GM03348 (cell line): Measurements from ENCODE around the gene ACACA.
"Not testable (repeated sequence)": the region's sequence is repeated elsewhere in the genome, so short reads cannot be mapped to it uniquely, and the experiment has no call there.

Experiments used
- DNase-seq: peaks from one replicate; pipeline ENCODE4 v3.0.0; 2012; ENCODE audit warnings: low spot score

ACACA gene

DNA sequence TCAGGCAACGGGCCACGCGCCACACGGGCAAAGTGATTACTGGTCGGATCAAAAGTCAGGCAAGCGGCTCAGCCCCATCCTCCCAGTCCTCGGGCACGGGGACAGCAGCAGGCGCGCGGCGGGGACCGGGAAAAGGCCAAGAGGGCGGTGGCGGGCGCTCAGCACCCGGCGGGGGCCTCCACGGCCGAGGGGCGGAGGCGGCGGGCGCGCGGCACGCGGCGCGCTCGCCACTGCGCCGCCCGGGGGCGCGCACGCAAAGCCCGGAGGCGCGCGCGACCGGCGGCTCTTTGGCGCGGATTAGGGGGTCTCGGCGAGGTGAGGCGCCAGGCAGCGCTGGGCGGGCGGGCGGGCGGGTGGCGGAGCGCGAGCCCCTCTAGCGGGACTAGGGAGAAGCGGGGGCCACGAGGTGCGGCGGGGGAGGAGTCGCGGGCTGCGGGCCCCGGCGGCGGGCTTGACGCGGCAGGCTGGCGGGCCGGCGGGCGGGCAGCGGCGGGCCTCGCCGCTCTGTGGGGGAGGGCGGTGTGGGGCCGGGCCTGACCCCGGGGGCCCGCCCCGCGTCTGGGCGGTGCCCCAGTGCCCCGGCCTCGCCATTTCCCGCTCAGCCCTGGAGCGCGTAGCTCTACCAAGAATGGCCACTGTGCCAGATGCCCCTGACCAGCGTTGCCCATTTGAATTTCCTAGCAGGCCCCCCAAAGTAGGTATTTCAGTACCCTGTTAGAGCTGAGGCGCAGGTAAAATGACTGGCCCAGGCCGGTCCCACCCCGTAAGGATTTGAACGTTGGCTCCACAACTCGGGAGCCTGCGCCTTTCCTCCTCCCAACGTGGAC lies at the start of gene ACACA, which contains the start of gene TADA2A:
TSS of gene ACACA (minus strand) at position 202 of the 827 bp plus-strand sequence. CDS start 537 bp downstream, outside the sequence.
TSS of gene TADA2A (plus strand) at position 252 of the 827 bp plus-strand sequence. CDS start 4,480 bp downstream, outside the sequence.
- DNase-seq: peak; percentile 98

DNA sequence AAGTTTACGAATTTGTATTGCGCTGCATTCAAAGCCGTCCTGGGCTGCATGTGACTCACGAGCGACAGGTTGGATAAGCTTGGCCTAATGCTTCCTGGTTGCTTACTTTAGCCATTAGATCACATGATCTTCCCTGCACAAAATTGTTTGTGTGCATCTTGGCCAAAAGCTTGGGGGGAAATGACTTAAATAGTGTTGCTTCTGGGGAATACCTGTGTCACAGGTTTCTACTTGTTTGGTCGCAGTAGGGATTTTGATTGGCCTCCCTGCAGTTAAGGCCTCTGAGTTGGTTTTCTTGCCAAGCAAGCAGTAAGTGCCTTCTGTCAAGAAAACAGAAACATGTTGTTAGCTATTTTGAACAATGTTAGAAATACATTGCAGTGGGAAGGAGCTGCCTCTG lies 43.5 kb upstream of the ACACA start:
- no peak for DNase-seq

DNA sequence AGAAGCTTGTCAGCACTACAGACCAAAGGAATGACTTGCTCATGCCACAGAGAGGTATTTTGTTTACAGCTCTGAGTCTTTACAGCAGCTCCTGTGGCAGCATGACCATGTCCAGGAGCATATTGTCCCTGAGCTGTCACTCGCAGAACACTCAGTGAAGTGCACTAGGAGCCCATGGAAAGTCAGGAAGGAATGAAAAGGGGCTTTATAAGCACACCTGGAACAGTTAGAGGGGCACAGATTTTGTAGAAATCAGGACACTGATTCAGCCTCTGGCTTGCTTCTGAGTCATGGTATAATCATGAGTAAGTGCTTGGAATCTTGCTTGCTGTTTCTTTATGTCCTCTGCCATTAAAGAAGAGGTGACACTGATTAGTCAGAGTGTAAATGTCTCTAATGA lies 41.0 kb upstream of the ACACA start:
- peak; percentile 47 for DNase-seq

DNA sequence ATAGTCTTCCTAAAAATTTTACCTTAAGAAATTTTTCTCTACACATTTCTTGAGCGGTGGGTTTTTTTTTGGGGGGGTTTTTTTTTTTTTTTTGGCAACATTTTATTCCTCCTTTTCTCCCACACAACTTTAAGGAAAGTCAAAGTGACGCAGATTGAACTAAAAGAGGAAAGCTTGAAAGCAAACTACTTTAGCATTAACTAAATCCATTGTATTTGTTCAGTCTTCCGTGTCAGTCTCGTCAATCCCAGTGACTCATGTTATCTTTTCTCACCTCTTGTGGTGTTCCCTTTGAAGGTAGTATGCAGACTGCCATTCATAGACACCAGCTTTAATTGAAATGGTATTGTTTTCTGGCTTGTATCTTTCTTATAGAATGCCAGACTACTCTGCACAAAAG lies 39.4 kb upstream of the ACACA start:
- DNase-seq: no peak

DNA sequence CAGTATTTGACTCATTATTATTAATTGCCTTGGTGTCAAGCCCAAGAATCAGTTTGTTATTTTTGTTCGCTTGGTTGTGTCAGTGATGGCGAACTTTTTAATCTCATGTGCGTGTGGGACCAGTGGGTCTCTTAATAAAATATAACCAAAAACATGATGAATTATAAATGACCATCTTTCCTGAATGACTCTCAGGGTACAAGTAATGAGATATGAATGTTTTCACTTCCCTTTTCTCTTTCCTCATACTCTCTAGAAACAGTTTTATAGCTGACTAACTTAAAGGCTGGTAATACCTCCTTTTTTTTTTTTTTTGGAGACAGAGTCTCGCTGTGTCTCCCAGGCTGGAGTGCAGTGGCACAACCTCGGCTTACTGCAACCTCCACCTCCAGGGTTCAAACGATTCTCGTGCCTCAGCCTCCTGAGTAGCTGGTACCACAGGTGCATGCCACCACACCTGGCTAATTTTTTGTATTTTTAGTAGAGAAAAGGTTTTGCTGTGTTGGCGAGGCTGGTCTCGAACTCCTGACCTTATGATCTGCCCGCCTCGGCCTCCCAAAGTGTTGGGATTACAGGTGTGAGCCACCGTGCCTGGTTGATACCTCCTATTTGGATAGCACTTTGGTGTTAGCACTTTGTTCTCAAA lies 34.9 kb upstream of the ACACA start:
- DNase-seq: not testable (repeated sequence)

DNA sequence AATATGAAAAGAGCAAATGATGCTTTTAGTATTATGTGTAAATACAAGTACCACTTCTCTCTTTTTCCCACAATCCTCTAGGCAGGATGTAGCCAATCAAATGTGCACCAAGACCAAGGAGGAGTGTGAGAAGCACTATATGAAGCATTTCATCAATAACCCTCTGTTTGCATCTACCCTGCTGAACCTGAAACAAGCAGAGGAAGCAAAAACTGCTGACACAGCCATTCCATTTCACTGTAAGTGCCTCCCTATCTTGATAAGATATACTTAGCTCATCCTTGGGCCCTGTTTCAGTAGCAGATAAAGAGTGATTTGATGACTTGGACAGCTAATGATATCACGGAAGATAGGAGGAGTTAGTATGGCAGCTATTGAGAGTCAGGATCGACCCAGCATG lies 33.8 kb upstream of the ACACA start:
- no peak for DNase-seq

DNA sequence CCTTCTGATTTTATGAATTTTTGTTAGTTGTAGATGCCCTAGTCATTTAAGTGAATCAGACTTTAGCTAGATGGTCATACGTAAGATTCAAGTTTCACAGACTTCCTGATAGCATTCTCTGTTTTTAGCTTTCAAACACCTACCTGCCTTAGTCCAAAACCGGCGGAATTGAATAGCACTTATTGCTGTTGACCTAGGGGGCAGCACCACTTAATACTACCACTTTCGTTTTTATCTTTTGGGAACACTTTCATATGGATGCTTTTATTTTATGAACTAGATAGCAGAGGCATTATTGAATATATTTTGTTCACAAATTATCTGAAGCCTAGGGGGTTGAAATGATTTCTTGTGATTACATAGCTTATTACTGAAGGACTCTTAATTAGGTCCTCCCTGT lies 31.5 kb upstream of the ACACA start:
- no peak for DNase-seq

DNA sequence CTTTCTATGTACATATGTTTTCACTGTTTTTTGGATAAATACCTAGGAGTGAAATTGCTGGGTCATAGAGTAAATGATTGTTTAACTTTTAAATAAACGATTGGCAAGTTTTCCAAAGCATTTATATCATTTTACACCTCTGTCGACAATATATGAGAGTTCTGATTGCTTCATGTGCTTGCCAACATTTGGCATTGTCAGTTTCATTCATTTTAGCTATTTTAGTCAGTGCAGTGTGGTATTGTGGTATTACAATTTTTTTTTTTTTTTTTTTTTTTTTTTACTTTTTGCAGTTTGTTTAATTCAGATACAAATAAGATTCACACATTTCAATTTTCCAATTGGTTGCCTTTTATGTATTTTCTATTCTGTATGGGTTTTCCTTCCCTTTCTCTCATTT lies 26.0 kb upstream of the ACACA start:
- DNase-seq: no peak

DNA sequence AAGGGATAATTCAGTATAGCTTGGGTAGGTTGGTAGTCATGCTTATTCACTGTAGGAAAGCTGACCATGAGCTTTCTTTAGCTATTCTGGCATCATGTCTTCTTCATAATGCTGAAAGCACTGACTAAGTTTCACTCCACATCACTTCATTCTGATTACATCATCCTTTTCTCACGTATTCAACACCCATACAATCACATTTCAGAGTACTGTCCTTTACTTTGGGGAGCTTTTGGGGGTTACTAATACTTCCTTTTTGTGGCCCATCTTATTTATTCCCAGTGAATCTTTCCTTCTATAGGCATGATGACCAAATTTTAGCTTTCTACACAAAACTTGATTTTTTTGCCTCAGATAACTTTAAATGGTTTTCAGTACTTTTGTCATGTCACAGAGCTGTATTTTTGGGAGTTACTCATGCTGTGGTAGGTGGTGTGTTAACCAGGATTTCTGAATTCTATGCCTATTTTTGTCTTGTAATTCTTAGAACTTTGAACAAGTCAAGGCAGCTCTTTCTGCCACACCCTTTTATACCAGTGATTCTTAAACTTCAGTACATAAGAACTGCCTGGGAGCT lies 23.5 kb upstream of the ACACA start:
- DNase-seq: peak; percentile 42

DNA sequence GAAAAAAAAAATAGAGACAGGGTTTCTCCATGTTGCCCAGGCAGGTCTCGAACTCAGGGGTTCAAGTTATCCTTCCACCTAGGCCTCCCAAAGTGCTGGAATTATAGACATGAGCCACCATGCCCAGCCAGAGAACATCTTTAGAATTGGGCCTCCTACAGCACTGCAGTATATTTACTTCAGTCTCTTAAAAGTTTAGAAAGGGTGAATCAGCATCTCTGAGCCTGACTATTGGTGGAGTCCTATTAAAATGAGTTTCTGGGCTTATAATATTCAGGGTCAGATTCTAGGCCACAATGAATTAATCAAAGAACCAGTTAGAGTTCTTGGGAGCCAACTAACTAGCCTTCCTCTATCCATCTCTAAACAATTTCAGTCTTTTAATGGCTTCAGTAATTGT lies 22.8 kb upstream of the ACACA start:
- no peak for DNase-seq

DNA sequence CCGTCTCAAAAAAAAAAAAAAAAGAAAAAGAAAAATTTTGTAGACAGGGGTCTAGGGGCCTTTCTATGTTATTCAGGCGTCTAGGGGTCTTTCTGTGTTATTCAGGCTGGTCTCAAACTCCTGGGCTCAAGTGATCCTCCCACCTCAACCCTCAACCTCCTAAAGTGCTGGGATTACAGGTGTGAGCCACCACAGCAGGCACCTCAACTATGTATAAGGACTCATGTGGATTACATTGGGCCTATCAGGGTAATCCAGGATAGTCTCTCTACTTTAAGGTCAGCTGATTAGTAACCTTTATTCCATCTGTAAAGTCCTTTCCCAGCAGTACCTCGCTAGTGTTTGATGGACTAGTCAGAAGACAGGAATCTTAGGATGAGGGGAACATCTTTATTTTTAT lies 22.4 kb upstream of the ACACA start:
- DNase-seq: no peak

DNA sequence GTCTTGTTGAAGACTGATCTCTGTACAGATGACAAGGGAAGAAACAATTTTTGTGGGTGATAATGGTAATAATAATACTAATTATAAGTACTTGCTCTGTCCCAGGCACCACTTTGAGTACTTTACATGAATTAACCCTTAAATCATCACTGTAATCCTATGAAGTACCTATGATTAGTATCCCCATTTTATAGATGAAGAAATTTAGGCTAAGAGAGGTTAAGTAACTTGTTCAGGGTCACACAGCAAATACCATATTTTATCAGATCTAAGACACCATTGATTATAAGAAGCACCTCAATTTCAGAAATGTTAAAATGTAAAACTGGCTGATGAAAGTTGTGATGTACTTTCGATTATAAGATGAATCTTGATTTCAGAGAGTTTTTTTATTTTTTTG lies 18.6 kb upstream of the ACACA start:
- no peak for DNase-seq

DNA sequence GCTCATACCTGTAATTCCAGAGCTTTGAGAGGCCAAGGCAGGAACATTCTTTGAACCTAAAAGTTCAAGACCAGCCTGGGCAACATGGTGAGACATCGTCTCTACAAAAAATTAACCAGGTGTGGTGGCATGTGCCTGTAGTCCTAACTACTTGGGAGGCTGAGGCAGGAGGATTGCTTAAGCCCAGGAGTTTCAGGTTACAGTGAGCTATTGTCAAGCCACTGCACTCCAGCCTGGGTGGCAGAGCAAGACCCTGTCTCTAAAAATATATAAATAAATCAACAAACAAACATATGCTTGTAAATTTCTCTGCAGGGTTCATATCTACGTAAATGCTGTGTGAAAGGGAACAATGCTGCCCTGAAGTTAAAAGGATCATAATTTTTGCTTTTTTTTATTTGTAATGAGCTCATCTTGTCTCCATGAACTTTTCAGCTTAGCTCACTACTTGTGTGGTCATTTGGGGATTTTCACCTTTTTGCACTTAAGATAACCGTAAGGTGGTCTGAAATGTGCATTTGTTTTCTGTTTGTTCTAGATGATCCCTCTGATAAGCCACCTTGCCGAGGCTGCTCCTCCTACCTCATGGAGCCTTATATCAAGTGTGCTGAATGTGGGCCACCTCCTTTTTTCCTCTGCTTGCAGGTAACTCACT lies 16.5 kb upstream of the ACACA start:
- no peak for DNase-seq

DNA sequence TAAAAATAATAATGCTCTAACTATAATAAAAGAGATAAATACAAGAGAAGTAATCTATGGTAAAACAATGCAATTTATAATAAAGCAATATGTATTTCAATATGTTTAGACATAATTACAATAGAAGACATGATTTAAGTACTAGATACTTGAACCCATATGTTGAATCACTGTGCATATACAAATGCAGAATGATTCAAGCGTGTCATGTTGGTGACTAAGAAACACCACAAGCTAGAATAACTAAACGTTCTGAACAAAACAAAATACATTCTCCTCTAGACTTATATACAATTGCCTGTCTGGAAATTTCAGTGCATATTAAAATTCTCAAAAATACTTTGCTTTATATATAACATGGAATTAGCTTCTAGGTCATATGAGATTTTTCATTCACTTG lies 11.2 kb upstream of the ACACA start:
- DNase-seq: no peak

DNA sequence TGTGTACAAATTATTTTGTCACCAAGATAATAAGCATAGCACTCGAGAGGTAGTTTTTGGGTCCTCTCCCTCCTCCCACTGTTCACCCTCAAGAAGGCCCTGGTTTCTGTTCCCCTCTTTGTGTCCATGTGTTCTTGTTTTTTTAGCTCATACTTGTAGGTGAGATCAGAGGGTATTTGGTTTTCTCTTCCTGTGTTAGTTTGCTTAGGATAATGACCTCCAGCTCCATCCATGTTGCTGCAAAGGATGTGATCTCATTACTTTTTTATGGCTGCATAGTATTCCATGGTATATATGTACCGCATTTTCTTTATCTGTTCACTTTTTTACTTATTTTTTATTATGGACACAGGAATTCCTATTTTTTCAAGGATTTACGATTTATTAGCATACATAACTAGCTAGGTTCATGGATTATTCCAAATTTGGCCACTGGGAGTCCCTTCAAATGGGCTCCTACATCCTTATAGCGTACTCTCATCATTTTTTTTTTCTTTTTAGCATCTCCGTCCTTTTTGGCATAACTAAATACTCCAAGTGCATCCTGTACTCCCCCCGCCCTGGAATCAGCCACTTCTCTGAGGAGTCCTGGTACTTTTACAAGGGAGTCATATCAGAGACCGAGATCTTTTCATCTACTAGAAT lies 7.4 kb upstream of the ACACA start:
- no peak for DNase-seq

DNA sequence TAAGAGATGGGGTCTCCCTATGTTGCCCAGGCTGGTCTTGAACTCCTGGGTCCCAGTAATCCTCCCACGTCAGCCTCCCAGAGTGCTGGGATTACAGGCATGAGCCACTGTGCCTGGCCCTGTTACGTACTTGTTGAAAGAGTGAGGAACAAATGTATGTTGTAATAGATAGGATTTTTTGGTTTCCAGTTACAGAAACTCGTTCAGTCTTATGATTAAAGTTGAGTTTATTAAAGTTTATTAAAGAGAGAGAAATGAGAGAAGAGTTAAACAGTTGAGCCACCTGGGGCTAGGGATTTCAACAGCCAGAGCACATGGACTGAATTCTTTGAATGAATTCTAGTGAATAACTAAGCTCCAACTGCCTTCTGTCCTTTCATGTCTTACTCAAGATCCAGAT lies 3.7 kb upstream of the ACACA start:
- DNase-seq: no peak

DNA sequence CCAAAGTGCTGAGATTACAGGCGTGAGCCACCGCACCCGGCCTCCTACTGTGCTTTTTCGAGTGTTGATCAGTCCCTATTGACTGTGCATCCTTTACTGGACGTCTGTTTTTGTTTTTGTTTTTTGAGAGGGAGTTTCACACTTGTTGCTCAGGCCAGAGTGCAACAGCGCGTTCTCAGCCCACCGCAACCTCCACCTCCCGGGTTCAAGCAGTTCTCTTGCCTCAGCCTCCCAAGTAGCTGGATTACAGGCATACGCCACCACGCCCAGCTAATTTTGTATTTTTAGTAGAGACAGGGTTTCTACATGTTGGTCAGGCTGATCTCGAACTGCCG lies 1.5 kb upstream of the ACACA start:
- DNase-seq: not testable (repeated sequence)

DNA sequence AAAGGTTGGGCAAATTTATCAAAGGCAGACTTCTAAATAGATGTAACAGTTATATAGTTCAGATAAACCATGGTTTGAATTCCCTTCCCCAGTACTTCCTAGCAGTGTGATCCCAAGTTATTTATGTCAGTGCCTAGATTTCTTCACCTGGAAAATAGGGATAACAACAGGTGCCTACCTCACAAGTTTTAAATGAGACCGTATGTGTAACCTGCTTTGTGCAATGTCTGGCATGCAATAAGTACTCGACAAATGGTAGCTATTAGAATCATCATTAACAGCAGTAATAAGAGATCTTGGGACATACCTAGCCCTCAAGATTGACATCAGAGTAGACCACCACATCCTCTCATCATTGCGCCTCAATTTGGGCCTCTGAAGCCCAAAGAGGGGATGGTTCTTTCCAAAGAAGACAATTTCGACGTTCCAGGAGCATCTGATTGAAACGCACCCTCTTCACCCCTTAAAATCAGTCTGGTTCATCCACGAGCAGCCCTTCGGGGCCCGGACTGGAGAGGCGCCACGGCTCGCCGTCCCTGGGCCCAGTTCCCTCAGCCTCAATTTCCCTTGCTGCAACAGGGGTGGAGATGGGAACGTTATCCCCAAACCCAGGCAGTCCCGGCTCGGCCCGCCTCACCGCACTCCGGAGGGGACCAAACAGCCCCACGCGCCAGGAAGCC lies 541 bp downstream of the ACACA start:
- DNase-seq: no peak

DNA sequence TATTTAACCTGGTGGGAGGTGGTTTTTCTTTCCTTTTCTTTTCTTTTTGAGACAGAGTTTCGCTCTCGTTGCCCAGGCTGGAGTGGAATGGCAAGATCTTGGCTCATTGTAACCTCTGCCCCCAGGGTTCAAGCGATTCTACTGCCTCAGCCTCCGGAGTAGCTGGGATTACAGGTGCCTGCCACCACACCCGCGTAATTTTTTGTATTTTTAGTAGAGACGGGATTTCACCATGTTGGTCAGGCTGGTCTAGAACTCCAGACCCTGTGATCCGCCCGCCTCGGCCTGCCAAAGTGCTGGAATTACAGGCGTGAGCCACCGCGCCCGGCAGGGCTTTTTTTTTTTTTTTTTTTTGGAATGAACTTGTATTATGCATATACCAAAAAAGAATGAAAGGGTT lies 1.1 kb downstream of the ACACA start:
- not testable (repeated sequence) for DNase-seq

DNA sequence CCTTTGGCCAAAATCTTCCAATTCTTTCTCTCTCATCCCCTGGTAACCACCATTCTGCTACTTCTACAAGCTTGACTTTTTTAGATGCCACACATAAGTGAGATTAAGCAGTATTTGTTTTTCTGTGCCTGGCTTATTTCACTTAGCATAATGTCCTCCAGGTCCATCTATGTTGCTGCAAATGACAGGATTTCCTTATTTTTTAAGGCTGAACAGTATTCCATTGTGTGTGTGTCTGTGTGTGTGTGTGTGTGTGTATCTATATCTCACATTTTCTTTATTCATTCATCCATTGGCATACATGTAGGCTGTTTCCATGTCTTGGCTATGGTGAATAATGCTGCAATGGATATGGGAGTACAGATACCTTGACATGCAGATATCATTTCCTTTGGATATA lies 6.1 kb downstream of the ACACA start:
- no peak for DNase-seq

DNA sequence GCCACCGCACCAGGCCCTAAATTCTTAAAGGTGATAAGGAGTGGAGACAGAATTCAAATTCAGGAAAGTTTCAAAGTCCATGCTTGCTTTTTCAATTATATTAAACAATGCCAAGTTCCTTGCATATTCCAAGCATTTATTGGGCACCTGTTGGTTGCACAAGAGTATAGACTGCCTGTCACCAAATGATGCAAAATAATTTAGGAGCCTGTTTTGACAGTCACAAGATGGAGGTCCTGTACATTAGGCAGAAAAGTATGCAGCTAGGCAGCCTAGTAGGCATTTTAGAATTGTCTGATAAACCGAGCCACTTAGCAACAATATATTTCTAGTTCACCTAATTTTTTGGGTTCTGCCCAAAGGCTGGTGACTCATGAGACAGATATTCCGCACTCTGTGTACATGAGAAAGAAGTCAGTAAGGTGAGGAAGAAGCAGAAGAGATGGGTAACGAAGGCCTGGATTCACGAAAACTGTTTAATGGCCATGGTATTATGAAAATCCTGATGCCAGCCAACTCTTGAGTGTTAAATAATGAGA lies 7.3 kb downstream of the ACACA start:
- no peak for DNase-seq
